GM12878 (cell line): ENCODE data around the gene CARD11. TPM values are rescaled to one million over a fixed set of nuclear protein-coding genes. Genes with fewer than 3 reads are reported as not detected.

Source experiments
- BMI1 ChIP-seq: fragments of 450-650 bp; IDR thresholded peaks from 2 replicates; pipeline ENCODE4 v1.6.1; 2016; ENCODE audit warnings: mild to moderate bottlenecking, moderate library complexity, borderline replicate concordance
- BRCA1 ChIP-seq: IDR thresholded peaks from 2 replicates; pipeline ENCODE4 v1.6.1; 2011; ENCODE audit warnings: low read depth, low read length, improper control_type of control experiment
- DPF2 ChIP-seq: fragments of 450-650 bp; IDR thresholded peaks from 2 replicates; pipeline ENCODE4 v1.6.1; 2017; ENCODE audit warnings: mild to moderate bottlenecking
- GABPA ChIP-seq: IDR thresholded peaks from 2 replicates; pipeline ENCODE4 v1.6.1; 2014; ENCODE audit warnings: antibody characterized with exemption, low read depth, mild to moderate bottlenecking, inconsistent platforms
- HDAC6 ChIP-seq: fragments of 200-600 bp; sonication (generic); IDR thresholded peaks from one replicate; pipeline ENCODE4 v1.8.0; 2017; ENCODE audit warnings: antibody characterized with exemption; ENCODE audit not compliant: unreplicated experiment
- IKZF1 ChIP-seq: fragments of 450-650 bp; conservative IDR thresholded peaks from 2 replicates; pipeline ENCODE4 v1.6.1; 2017; ENCODE audit warnings: antibody characterized with exemption, mild to moderate bottlenecking
- KLF5 ChIP-seq: fragments of 450-650 bp; IDR thresholded peaks from 2 replicates; pipeline ENCODE4 v1.6.1; 2014; ENCODE audit warnings: mild to moderate bottlenecking; ENCODE audit not compliant: partially characterized antibody
- RB1 ChIP-seq: fragments of 450-650 bp; formaldehyde crosslinking; IDR thresholded peaks from 2 replicates; pipeline ENCODE4 v1.6.1; 2017; ENCODE audit warnings: mild to moderate bottlenecking, borderline replicate concordance
- SUZ12 ChIP-seq: fragments of 200-600 bp; sonication (generic); IDR thresholded peaks from one replicate; pipeline ENCODE4 v1.6.1; 2018; ENCODE audit warnings: antibody characterized with exemption, mild to moderate bottlenecking; ENCODE audit not compliant: unreplicated experiment
- ZNF24 ChIP-seq: fragments of 450-650 bp; IDR thresholded peaks from 2 replicates; pipeline ENCODE4 v1.6.1; 2017; ENCODE audit warnings: antibody characterized with exemption, mild to moderate bottlenecking
- ZNF622 ChIP-seq: fragments of 450-650 bp; IDR thresholded peaks from 2 replicates; pipeline ENCODE4 v1.6.1; 2017; ENCODE audit warnings: mild to moderate bottlenecking, inconsistent platforms
- polyA plus RNA-seq, 11 experiments: library from polyadenylated mRNA; depleted of rRNA in 4 of 11; unstranded in 6 of 11; stranded (reverse) in 5 of 11; fragments of >200 nt; fragmentation: Nextera tagmentation in 4 of 11; fragmentation: Illumina TruSeq in 1 of 11; extraction: Ambion mirVana in 4 of 11; extraction: Trizol in 1 of 11; gene quantifications; 1 replicate in 1 of 11; 2 replicates in 10 of 11; pipeline versions ENCODE4 v1.2.1 to v1.2.3, GENCODE V29; 2011 to 2016; ENCODE audit warnings: inconsistent platforms in 2 of 11, missing spikeins in 2 of 11, low read depth in 1 of 11
- total RNA-seq, 4 experiments: library from RNA; depleted of rRNA in 3 of 4; stranded (reverse); fragments of >200 nt in 3 of 4; fragmentation: Illumina TruSeq in 1 of 4; extraction: Trizol in 1 of 4; gene quantifications; 2 replicates each; pipeline versions ENCODE4 v1.2.1 to v1.2.3, GENCODE V29; 2013 to 2021
- TF ChIP-seq, protein P1 (sequence below): fragments of 450-650 bp; IDR thresholded peaks from 2 replicates; pipeline ENCODE4 v1.6.1; 2017; ENCODE audit warnings: low read depth, mild to moderate bottlenecking, moderate library complexity
- TF ChIP-seq, protein P2 (sequence below): fragments of 450-650 bp; IDR thresholded peaks from 2 replicates; pipeline ENCODE4 v1.6.1; 2017; ENCODE audit warnings: mild to moderate bottlenecking, moderate library complexity
- TF ChIP-seq, protein P3 (sequence below): fragments of 450-650 bp; IDR thresholded peaks from 2 replicates; pipeline ENCODE4 v1.6.1; 2018; ENCODE audit warnings: mild to moderate bottlenecking, low read depth, moderate library complexity; ENCODE audit not compliant: partially characterized antibody
- TF ChIP-seq, protein P4 (sequence below): IDR thresholded peaks from 2 replicates; pipeline ENCODE4 v1.6.1; 2012; ENCODE audit warnings: low read length, inconsistent platforms
- TF ChIP-seq, protein P5 (sequence below): fragments of 450-650 bp; IDR thresholded peaks from 2 replicates; pipeline ENCODE4 v1.6.1; 2018; ENCODE audit warnings: borderline replicate concordance, mild to moderate bottlenecking; ENCODE audit not compliant: partially characterized antibody

Gene CARD11
- total and polyA plus RNA-seq, 10 of the 15 experiments (the other 5 are each of a cell fraction or from before 2014, with no cell fraction given): 0.27 to 72.0 (median 28.4) TPM

DNA sequence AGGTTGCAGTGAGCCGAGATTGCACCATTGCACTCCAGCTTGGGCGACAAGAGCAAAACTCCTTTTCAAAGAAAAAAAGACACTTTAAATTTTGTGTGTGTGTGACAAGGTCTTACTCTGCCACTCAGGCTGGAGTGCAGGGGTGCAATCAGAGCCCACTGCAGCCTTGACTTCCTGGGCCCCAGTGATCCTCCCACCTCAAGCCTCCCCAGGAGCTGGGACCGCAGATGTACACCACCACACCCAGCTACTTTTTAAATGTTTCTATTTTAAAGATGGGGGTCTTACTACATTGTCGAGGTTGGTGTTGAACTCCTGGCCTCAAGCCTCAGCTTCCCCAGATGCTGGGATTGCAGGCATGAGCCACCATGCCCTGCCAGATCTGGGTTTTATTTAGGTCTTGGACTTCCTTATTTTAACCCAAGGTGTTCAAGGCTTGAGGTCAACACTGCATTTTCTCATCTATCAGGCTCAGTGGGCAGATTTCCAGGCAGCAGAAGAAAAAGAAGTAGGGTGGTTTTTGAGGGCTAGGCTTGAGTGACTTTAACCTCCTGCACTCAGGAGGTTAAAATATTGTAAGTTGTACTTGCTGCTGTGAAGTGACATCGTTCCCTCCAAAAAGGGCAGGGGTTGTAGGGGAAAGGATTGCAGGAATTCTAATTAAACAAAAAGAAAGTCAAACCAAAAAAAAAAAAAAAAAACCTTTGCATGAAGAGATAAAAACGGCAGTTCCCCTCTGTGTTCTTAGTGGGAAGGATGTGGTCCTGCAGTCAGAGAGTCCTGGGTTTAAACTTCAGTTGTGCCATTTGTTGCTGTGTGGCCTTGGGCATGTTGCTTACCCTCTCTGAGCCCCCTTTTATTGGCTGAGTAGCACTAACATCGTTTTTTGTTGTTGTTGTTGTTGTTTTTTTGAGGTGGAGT is 71.5 kb downstream of the CARD11 start (continued):
- TF ChIP-seq, protein P1, sequence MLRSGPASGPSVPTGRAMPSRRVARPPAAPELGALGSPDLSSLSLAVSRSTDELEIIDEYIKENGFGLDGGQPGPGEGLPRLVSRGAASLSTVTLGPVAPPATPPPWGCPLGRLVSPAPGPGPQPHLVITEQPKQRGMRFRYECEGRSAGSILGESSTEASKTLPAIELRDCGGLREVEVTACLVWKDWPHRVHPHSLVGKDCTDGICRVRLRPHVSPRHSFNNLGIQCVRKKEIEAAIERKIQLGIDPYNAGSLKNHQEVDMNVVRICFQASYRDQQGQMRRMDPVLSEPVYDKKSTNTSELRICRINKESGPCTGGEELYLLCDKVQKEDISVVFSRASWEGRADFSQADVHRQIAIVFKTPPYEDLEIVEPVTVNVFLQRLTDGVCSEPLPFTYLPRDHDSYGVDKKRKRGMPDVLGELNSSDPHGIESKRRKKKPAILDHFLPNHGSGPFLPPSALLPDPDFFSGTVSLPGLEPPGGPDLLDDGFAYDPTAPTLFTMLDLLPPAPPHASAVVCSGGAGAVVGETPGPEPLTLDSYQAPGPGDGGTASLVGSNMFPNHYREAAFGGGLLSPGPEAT: peak; percentile 41; the same call in 1 of the 2 replicates
- TF ChIP-seq, protein P2, sequence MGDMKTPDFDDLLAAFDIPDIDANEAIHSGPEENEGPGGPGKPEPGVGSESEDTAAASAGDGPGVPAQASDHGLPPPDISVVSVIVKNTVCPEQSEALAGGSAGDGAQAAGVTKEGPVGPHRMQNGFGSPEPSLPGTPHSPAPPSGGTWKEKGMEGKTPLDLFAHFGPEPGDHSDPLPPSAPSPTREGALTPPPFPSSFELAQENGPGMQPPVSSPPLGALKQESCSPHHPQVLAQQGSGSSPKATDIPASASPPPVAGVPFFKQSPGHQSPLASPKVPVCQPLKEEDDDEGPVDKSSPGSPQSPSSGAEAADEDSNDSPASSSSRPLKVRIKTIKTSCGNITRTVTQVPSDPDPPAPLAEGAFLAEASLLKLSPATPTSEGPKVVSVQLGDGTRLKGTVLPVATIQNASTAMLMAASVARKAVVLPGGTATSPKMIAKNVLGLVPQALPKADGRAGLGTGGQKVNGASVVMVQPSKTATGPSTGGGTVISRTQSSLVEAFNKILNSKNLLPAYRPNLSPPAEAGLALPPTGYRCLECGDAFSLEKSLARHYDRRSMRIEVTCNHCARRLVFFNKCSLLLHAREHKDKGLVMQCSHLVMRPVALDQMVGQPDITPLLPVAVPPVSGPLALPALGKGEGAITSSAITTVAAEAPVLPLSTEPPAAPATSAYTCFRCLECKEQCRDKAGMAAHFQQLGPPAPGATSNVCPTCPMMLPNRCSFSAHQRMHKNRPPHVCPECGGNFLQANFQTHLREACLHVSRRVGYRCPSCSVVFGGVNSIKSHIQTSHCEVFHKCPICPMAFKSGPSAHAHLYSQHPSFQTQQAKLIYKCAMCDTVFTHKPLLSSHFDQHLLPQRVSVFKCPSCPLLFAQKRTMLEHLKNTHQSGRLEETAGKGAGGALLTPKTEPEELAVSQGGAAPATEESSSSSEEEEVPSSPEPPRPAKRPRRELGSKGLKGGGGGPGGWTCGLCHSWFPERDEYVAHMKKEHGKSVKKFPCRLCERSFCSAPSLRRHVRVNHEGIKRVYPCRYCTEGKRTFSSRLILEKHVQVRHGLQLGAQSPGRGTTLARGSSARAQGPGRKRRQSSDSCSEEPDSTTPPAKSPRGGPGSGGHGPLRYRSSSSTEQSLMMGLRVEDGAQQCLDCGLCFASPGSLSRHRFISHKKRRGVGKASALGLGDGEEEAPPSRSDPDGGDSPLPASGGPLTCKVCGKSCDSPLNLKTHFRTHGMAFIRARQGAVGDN: no peak
- TF ChIP-seq HDAC6 (no peak), RB1 (no peak), ZNF24 (no peak), KLF5 (no peak), ZNF622 (no peak), IKZF1 (peak; percentile 79), BRCA1 (no peak), GABPA (no peak), DPF2 (0 out of 2 replicates have a peak, but pooled peaks have one; percentile 66), BMI1 (no peak), SUZ12 (no peak)
- TF ChIP-seq, protein P3, sequence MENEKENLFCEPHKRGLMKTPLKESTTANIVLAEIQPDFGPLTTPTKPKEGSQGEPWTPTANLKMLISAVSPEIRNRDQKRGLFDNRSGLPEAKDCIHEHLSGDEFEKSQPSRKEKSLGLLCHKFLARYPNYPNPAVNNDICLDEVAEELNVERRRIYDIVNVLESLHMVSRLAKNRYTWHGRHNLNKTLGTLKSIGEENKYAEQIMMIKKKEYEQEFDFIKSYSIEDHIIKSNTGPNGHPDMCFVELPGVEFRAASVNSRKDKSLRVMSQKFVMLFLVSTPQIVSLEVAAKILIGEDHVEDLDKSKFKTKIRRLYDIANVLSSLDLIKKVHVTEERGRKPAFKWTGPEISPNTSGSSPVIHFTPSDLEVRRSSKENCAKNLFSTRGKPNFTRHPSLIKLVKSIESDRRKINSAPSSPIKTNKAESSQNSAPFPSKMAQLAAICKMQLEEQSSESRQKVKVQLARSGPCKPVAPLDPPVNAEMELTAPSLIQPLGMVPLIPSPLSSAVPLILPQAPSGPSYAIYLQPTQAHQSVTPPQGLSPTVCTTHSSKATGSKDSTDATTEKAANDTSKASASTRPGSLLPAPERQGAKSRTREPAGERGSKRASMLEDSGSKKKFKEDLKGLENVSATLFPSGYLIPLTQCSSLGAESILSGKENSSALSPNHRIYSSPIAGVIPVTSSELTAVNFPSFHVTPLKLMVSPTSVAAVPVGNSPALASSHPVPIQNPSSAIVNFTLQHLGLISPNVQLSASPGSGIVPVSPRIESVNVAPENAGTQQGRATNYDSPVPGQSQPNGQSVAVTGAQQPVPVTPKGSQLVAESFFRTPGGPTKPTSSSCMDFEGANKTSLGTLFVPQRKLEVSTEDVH: no peak
- TF ChIP-seq, protein P4, sequence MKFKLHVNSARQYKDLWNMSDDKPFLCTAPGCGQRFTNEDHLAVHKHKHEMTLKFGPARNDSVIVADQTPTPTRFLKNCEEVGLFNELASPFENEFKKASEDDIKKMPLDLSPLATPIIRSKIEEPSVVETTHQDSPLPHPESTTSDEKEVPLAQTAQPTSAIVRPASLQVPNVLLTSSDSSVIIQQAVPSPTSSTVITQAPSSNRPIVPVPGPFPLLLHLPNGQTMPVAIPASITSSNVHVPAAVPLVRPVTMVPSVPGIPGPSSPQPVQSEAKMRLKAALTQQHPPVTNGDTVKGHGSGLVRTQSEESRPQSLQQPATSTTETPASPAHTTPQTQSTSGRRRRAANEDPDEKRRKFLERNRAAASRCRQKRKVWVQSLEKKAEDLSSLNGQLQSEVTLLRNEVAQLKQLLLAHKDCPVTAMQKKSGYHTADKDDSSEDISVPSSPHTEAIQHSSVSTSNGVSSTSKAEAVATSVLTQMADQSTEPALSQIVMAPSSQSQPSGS: peak; percentile 16; the same call in 1 of the 2 replicates
- TF ChIP-seq, protein P5, sequence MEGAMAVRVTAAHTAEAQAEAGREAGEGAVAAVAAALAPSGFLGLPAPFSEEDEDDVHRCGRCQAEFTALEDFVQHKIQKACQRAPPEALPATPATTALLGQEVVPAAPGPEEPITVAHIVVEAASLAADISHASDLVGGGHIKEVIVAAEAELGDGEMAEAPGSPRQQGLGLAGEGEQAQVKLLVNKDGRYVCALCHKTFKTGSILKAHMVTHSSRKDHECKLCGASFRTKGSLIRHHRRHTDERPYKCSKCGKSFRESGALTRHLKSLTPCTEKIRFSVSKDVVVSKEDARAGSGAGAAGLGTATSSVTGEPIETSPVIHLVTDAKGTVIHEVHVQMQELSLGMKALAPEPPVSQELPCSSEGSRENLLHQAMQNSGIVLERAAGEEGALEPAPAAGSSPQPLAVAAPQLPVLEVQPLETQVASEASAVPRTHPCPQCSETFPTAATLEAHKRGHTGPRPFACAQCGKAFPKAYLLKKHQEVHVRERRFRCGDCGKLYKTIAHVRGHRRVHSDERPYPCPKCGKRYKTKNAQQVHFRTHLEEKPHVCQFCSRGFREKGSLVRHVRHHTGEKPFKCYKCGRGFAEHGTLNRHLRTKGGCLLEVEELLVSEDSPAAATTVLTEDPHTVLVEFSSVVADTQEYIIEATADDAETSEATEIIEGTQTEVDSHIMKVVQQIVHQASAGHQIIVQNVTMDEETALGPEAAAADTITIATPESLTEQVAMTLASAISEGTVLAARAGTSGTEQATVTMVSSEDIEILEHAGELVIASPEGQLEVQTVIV: no peak
